ENCODE data around the gene PFKFB4. TPM values are rescaled to one million over a fixed set of nuclear protein-coding genes. Genes with fewer than 3 reads are reported as not detected.

PFKFB4 gene
- 0.60 and 1.5 TPM in 2 replicates for total RNA-seq

- peak; percentile 98 to 99 for DNase-seq (ENCODE audit: low read depth in 2 of 2)
Observed at GRCh38 chr3:48556796-48557626, at the start of gene PFKFB4. Gene PFKFB4, minus strand, starts transcription at chr3:48556803. Its CDS starts 26 bp downstream, at chr3:48556777.

DNA sequence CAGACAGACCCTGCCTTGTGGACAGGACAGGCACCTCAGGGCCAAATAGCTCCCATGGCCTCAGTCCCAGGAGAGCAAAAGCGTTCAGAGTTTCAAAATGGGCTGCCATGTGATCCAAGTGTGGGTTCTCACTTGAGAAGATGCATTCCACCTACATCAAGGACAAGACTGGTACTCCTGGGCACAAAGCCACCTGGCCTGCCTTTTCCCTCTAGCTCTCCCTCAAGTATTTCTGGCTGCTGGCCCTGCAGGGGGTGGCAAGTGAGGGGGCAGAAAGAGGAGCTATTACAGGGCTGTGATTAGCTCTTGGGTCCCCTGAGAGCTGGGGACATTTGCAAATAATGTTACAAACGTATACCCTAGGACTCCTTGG is 45.0 kb upstream of the PFKFB4 start:
- DNase-seq (ENCODE audit: low read depth in 2 of 2): no peak

DNA sequence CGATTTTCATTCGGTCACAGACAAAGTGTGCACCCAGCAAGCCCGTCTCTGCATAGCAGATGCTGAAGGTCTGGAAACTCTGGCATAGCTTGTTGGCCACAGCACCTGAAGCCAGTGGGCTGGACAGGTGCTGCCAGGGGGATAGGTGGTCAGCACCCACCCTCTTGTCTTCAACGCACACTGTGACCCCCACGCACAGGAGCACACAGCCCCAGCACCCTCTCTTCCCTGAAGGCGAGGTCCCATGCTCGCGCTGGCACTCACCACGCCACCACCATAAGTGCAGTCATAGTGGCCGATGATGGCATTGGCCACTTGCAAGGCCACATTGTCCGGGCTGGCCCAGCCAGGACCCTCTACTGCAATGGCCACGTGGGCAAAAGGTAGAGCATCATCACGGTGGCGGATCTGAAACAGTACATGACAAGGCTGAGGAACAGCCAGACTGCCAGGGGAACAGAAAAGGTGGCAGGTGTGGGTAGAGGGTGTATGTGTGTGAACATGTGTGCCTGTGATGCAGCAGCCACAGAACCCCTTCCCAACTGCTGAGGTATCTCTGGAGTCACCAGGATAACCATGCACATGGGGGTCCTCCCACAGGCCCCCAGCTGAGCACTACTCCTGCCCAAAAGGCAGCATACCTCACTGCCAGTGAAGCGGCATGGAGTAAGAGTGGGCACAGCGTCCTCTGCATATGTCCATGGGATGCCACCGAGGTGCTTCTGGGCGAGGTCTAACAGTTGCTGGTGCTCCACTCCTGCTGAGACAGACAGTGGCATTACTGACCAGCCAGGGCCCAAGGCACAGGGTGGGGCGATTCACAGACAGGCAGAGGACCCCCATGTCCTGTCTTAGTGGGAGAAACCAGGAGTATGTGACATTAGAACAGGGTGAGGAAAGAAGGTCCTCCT is 44.4 kb upstream of the PFKFB4 start:
- DNase-seq (ENCODE audit: low read depth in 2 of 2): no peak

- DNase-seq (ENCODE audit: low read depth in 2 of 2): no peak
Observed at GRCh38 chr3:48599509-48600285, 43.1 kb upstream of the PFKFB4 start.

GRCh38 chr3:48599077-48599501 is 42.5 kb upstream of the PFKFB4 start:
- DNase-seq (ENCODE audit: low read depth in 2 of 2): no peak

DNA sequence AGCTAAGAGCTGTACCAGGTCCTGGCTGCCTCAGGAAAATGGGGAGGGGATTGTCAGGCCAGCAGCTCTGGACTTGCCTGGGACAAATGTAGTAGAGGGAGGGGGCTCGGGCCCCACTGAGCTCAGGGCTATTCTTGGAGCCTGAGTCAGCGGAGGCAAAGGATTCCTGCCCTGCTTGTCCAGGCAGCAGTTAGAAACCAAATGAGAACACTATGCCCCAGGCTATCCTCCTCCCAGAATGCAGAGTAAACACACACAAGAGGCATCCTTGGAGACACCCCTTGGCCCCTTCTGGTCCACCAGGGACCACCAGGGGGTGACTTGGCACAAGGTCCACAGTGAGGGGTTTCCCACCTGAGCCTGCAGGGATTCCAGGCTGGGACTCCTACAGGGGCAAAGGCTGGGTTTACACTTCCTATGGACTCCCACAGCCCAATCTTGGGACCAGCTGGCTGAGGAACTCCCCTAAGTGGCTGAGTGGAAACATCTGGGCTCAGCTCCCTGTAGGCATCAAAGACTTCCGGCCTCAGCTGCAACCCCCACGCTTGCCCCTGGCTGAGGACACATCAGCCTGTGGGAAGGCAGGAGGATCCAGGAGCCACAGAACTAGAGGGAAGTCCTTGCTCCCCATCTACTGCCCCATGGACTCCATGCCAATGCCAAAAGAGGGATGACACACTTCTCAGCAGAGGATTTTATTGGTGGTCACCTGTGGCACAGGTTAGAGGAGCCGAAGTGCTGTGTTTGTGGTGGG is 41.9 kb upstream of the PFKFB4 start:
- DNase-seq (ENCODE audit: low read depth in 2 of 2): peak in 1 of 2 donors; percentile 20

- DNase-seq (ENCODE audit: low read depth in 2 of 2): no peak
Observed at GRCh38 chr3:48597408-48597800, 40.8 kb upstream of the PFKFB4 start.

DNA sequence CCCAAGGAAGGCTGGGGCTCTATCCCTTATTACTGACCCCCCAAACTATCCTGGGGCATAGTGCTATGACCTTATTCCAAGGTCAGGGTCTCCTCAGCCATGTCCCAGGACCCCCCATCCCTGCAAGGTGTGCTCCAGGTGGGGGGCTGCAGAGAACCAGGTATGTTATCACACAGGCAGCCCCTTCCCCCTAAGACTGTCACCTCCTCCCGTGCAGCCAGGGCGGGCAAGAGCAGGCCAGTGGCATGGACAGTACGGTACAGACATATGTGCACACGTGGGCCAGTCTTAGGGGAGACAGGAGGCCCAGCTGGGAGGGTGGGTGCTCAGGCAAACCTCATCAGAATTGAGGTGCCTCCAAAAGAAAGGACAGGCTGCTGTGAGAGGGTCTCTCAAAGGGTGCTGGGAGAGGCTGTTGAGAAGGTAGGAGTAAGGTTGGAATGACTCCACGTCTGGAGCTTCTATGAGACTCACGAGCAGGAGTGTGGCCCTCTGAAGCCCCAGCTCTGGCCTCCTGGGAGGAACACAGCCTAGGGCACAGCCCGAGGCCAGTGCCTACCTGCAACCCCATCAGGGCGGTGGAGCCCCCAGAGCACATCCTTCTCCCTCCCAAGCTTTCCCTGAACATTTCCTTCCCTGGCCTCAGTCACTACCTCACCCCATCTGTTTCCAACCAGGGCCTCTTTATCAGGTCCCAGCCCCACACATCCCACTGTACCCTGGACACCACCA is 40.2 kb upstream of the PFKFB4 start:
- no peak for DNase-seq (ENCODE audit: low read depth in 2 of 2)

GRCh38 chr3:48596157-48596556 is 39.6 kb upstream of the PFKFB4 start:
- no peak for DNase-seq (ENCODE audit: low read depth in 2 of 2)

DNA sequence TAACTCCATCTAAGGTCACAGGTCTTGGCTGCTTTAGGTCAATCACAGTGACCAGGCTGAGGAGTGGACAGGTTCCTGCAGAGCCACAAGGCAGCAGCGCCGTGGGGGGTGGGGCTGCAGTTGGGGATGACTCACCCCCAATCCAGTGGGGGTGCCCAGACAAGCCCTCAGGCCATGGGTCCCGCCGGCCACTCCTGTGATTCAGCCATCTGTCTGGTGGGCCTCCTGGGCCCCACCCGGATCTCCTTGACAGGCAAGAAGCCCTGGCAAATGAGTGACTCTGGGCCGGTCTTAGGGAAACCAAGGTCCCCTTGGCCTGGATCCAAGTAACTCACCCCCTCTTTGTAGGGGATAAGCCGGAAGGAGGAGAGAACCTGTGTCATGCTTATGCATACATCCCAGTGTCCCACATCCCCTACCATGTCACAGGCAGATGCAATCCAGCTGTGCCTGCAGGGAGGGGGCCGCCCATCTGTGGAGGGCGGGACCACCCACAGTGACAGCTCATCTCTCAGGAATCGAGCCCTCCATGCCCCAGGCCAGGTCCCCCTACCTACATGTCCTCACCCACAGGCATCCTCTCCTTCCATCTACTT is 39.0 kb upstream of the PFKFB4 start:
- peak in 1 of 2 donors; percentile 54 for DNase-seq (ENCODE audit: low read depth in 2 of 2)

- DNase-seq (ENCODE audit: low read depth in 2 of 2): peak; percentile 10 to 11
Observed at GRCh38 chr3:48595075-48595525, 38.5 kb upstream of the PFKFB4 start, which contains the start of gene COL7A1. Gene COL7A1, minus strand, starts transcription at chr3:48595329. Its CDS starts 170 bp downstream, at chr3:48595159.

- no peak for DNase-seq (ENCODE audit: low read depth in 2 of 2)
Observed at GRCh38 chr3:48594417-48595049, 37.9 kb upstream of the PFKFB4 start.

GRCh38 chr3:48593337-48593736 is 36.7 kb upstream of the PFKFB4 start:
- DNase-seq (ENCODE audit: low read depth in 2 of 2): no peak

DNA sequence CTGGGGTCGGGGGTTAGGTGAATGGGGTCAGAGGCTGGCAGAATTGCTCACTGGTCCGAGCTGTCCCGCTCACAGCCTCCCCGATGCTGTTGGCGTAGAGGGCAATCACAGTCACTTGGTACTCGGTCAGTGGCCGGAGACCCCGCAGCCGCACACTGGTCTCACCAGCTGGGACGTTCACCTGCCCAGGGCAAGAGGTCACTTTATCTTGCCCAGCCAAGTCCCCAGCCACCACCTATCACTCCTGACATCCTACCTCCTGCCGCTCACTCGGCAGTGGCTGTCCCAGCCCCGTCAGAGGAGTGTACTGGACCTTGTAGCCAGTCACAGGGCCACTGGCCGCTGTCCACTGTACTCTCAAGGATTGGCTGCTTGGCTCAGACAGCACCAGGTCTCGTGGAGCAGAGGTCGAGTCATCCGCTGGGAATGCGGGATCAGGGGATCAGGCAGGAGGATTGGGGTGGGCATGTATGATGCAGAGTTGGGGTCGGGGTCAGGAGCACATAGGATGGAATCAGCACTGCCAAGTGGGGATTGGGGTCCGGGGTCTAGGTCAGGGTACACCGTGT is 36.0 kb upstream of the PFKFB4 start:
- no peak for DNase-seq (ENCODE audit: low read depth in 2 of 2)

- no peak for DNase-seq (ENCODE audit: low read depth in 2 of 2)
Observed at GRCh38 chr3:48591886-48592518, 35.4 kb upstream of the PFKFB4 start.

DNA sequence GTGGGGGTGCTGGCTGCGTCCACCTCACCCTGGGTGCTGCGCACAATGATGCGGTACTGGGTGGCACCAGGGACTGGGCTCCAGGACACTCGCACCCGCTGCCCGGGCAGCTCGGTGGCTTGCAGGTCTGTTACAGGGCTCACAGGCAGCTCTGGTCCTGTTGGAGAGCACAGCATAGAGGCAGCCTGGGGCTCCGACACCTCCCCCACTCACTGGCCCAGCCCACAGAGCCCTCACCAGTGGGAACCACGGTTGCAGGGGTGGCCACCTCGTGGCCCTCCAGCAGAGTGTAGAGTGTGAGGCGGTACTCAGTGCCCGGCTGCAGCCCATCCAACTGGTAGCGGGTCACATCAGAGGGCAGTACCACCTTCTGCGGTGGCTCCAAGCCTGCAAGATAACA is 34.8 kb upstream of the PFKFB4 start:
- no peak for DNase-seq (ENCODE audit: low read depth in 2 of 2)

DNA sequence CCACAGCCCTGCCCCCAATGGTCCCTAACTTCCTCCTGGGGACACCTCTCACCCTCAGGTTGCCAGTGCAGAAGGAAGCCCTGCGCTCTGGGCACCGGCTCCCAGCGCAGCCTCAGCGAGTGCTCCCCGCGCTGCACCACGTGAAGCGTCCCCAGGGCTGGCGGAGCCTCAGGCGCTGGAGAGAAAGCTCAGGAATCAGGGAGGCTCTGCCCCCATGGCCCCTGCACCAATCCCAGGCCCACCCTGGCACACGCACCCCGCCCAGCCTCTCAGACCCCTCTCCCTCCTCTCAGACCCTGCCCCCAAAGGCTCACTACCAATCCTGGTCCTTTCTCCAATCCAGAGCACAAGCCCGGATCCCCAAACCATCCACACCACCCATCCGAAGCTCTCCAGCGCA is 31.6 kb upstream of the PFKFB4 start:
- DNase-seq (ENCODE audit: low read depth in 2 of 2): no peak

DNA sequence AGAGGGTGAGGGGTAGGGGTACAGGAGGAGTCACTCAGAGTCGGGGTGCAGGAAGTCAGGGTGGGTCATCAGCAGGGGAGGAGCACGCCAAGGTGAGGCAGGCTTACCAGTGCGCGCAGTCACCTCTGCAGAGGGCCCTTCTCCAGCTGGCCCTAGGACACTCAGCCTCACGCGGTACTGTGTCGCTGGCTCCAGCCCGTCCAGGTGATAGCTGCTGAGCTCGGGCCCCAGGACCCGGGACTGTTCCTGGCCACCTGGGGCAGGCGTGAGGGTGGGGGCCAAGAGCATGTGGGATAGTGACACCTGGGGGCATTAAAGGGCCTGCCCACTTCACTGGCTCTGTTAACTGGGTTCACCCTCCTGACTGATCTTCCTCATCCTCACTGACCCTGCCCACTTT is 31.1 kb upstream of the PFKFB4 start:
- no peak for DNase-seq (ENCODE audit: low read depth in 2 of 2)

Measured in lung microvascular endothelial cell (primary cell).